Amygdala (tissue), 56 donors: Measurements from ENCODE around the gene CTXN2.

ENCODE experiments used
- DNase-seq, 56 donors: peaks; one replicate each; lab custom pipeline; 2025; lab: John Stamatoyannopoulos, UW

Gene CTXN2

GRCh38 chr15:48221885-48222284 is 30.4 kb downstream of the CTXN2 start:
- DNase-seq, result no peak

- no peak for DNase-seq
Measured at GRCh38 chr15:48222627-48223026, 31.2 kb downstream of the CTXN2 start.

- DNase-seq, result no peak
Measured at GRCh38 chr15:48225771-48226170, 34.3 kb downstream of the CTXN2 start.

GRCh38 chr15:48230498-48230897 is 39.0 kb downstream of the CTXN2 start:
- DNase-seq, result no peak

GRCh38 chr15:48233246-48233645 is 41.8 kb downstream of the CTXN2 start:
- DNase-seq, result no peak

GRCh38 chr15:48239334-48239733 is 47.9 kb downstream of the CTXN2 start:
- no peak for DNase-seq

- no peak for DNase-seq
Measured at GRCh38 chr15:48242015-48242414, 50.5 kb downstream of the CTXN2 start.

GRCh38 chr15:48242535-48242934 is 51.1 kb downstream of the CTXN2 start:
- no peak for DNase-seq

- DNase-seq, result no peak
Measured at GRCh38 chr15:48244921-48245320, 53.5 kb downstream of the CTXN2 start.

GRCh38 chr15:48248414-48248813 is 56.9 kb downstream of the CTXN2 start:
- no peak for DNase-seq

- peak in 5 of 56 donors; percentile 3 to 4 (median 4) for DNase-seq
Measured at GRCh38 chr15:48250640-48251076, 59.2 kb downstream of the CTXN2 start.

- no peak for DNase-seq
Measured at GRCh38 chr15:48253172-48253571, 61.7 kb downstream of the CTXN2 start.
